GM12875 (cell line): ENCODE measurements around the gene WDR59.

Source experiments
- H3K4me3 ChIP-seq: one replicate; pipeline ENCODE4 v1.5.1; 2011; ENCODE audit warnings: low read depth, low read length, control low read depth
- TF ChIP-seq, protein P1 (sequence below): IDR thresholded peaks from 2 replicates; pipeline ENCODE4 v1.5.1; 2011; ENCODE audit warnings: low read depth, mild to moderate bottlenecking, control low read depth, inconsistent platforms, low read length, moderate library complexity, borderline replicate concordance; ENCODE audit not compliant: insufficient read depth

The WDR59 gene

DNA sequence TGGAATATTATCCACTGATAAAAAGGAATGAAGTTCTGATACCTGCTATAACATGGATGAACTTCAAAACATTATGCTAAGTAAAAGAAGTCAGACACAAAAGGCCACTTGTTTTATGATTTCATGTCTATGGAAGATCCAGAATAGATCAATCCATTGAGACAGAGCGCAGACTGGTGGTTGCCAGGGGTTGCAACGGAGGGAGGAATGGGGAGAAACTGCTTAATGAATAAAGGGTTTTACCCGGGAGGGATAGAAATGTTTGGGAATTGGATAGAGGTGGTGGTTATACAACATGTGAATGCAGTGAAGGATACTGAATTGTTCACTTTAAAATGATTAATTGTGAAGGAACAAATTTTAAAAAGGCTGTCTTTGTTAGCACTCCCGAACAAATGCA, 30.2 kb downstream of the WDR59 start:
- no peak overlapping the region for H3K4me3 ChIP-seq
- TF ChIP-seq, protein P1, sequence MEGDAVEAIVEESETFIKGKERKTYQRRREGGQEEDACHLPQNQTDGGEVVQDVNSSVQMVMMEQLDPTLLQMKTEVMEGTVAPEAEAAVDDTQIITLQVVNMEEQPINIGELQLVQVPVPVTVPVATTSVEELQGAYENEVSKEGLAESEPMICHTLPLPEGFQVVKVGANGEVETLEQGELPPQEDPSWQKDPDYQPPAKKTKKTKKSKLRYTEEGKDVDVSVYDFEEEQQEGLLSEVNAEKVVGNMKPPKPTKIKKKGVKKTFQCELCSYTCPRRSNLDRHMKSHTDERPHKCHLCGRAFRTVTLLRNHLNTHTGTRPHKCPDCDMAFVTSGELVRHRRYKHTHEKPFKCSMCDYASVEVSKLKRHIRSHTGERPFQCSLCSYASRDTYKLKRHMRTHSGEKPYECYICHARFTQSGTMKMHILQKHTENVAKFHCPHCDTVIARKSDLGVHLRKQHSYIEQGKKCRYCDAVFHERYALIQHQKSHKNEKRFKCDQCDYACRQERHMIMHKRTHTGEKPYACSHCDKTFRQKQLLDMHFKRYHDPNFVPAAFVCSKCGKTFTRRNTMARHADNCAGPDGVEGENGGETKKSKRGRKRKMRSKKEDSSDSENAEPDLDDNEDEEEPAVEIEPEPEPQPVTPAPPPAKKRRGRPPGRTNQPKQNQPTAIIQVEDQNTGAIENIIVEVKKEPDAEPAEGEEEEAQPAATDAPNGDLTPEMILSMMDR, result no peak

DNA sequence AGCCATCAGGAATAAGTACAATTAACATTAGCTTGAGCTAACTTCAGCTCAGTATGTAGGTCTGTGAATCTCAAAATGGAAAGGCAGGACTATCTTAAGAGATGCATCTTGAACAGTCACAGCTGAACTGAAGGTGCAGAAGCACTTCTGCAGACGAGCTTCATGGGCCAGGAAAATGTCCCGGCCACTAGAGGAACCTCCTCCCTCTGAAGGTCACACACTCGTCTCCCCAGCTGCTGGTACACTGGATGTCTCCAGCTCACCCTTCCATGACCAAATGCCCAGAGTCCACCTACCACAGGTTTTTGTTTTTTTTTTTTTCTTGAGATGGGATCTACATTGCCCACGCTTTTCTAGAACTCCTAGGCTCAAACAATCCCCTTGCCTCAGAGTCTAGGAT, 33.2 kb downstream of the WDR59 start:
- H3K4me3 ChIP-seq, result no peak overlapping the region
- TF ChIP-seq, protein P1, result no peak

DNA sequence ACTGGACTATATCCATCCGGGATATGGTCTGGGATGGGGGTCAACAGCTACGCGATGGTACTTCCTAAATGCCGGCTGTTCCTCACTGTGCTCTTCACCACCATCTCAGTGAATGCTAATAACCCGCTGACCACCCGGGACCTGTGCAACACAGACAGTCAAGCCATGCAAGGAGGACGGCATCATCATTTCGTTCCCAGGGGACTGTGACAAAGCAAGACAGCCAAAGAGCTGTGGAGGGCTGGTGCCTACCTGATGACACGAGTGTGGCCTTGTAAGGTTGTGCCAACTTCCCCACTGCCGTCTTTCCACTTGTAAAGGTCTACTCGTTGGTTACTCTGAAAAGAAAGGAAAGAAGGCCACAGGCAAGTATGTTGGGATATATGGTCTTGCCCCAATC, 33.7 kb downstream of the WDR59 start:
- H3K4me3 ChIP-seq, result no peak overlapping the region

DNA sequence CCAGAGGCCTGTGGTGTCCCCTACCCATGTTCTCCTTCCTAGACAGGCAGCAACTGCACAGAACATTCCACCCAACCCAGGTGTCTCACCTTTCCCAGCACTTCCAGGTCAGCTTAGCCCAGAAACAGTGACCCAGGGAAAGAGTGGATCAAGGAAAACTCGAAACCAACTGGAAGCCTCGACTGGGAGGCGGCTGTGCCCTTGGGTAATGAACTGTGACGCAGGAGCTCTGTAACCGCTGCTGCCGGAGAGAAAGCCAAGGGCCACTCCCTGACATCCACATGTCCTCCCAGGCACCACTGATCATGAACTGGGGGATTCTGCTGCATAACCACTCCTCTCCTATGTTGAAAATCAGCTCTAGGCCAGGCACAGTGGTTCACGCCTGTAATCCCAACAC, 34.4 kb downstream of the WDR59 start:
- H3K4me3 ChIP-seq, result no peak overlapping the region
- TF ChIP-seq, protein P1, result no peak

More for the DNA sequence above, 33.7 kb downstream of the WDR59 start:
- TF ChIP-seq, protein P1, result no peak

DNA sequence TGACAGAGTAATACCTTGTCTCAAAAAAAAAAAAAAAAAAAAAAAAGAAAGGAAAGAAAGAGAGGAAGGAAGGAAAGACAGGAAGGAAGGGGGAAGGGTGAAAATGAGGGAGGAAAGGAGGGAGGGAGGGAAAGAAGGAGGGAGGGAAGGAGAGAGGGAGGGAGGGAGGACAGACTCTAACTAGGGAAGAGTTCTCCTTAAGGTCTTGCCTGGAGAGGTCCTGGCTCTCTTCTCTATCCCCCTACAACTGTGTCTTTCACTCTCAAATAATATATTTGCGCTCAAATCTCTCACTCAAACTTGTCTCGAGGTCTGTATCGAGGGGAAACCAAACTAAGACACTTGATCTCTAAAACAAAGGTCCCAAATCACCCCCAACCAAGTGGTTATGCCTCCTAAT, 35.6 kb downstream of the WDR59 start:
- H3K4me3 ChIP-seq, result no peak overlapping the region
- TF ChIP-seq, protein P1, result no peak

DNA sequence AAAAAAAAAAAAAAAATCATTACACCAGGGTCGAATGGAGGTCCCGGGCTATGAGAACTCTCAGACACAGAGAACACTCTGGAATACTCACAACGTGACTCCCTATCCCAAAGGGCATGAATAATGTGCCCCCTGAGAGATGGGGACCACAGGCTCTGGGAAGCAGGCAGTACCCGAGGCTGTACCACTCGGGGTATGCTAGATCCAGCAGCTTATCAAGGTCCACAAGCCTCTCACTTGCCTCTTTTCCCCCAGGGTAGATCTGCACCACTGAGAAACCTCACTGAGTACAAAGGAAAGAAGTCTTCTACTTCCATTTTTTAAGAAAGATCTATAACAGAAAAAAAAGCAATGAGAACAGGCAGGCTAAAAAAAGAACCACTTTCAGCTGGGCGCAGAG, 40.5 kb downstream of the WDR59 start:
- H3K4me3 ChIP-seq, result no peak overlapping the region
- TF ChIP-seq, protein P1, result no peak

DNA sequence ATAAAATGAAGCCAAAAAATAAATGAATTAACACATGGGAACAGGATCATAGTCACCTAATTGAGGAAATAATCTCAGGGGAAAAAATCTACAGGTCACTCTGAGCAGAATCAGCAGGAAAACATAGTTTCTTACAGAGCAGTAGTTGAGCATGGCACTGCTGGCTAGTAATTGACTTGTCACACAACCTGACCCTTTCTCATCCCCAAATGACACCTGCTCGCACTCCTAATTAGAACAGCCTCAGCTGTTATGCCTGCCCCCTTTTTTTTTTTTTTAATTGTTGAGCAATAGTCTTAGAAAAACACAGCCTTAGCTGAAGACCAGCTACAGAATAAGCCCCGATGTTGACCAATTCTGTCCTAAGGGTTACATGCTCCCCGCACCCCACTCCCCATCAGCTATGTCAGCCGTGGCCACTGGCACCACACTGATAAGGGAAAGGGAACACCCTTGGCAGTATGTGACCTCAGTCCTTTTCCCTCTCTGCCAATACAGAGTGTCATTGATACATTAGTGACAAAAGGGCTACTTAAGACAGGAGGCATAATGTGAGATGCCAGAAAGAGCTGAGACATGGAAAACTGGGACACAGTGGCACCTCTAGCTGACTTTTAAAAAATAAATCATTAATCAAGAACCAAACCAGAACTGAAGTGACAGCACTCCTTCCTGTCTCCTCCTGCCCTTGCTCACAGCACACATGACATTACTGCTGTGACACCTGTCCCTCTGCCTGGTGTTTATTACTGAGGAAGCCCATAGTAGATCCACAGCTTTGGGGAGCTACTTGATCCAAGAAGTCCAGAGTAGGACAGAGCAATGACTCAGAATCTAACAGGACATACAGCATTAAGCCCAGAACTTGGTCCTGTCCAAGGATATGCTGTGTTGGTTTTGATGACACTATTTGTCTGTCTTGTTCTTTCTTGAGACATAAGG, 41.7 kb downstream of the WDR59 start:
- no peak overlapping the region for H3K4me3 ChIP-seq
- TF ChIP-seq, protein P1, result no peak
